Activated B cell treated with CpG ODN at 0.5 μM for 24 hours (primary cell): ENCODE data around the gene NOL4. TPM values are rescaled to one million over a fixed set of nuclear protein-coding genes. Genes with fewer than 3 reads are reported as not detected.
"Not testable (repeated sequence)": the region's sequence is repeated elsewhere in the genome, so short reads cannot be mapped to it uniquely, and the experiment has no call there.

Experiments used
- ATAC-seq: fragments of 200-7000 bp; cut with Tn5 transposase; one replicate; pipeline ENCODE4 v1.10.0; 2021; ENCODE audit warnings: low read depth, mild to moderate bottlenecking, moderate library complexity
- CTCF ChIA-PET: fragments of 350-600 bp; sonication (Branson Sonifier 250); formaldehyde crosslinking; loops from one replicate; lab custom pipeline; 2021; ENCODE audit warnings: antibody characterized with exemption; lab: Charles Lee
- POLR2A ChIA-PET: fragments of 350-600 bp; sonication (Branson Sonifier 250); formaldehyde crosslinking; loops from one replicate; lab custom pipeline; 2021; ENCODE audit warnings: antibody characterized with exemption; lab: Charles Lee
- DNase-seq: peaks from one replicate; pipeline ENCODE4 v3.0.0; 2022
- H3K27ac Mint-ChIP-seq: one replicate; pipeline ENCODE4 v1.8.0; 2020; ENCODE audit warnings: mixed read lengths
- H3K27me3 Mint-ChIP-seq: one replicate; pipeline ENCODE4 v1.8.0; 2021; ENCODE audit warnings: mixed read lengths
- H3K36me3 Mint-ChIP-seq: one replicate; pipeline ENCODE4 v1.8.0; 2021; ENCODE audit warnings: low read depth, mixed read lengths
- H3K4me1 Mint-ChIP-seq: one replicate; pipeline ENCODE4 v1.8.0; 2021; ENCODE audit warnings: mixed read lengths
- H3K4me3 Mint-ChIP-seq: one replicate; pipeline ENCODE4 v1.8.0; 2020; ENCODE audit warnings: mild to moderate bottlenecking, mixed read lengths
- H3K9me3 Mint-ChIP-seq: one replicate; pipeline ENCODE4 v1.8.0; 2020; ENCODE audit warnings: mixed read lengths
- intact Hi-C: fragments of 100-400 bp; cut with micrococcal nuclease; formaldehyde crosslinking; loops from one replicate; pipeline ENCODE4 v1.15.1; 2024
- total RNA-seq: library from RNA; stranded (reverse); gene quantifications from 2 replicates; pipeline ENCODE4 v1.2.3, GENCODE V29; 2022
- TF ChIP-seq, protein P1 (sequence below): fragments of 200-600 bp; IDR thresholded peaks from one replicate; pipeline ENCODE4 v1.8.0; 2022; ENCODE audit warnings: antibody characterized with exemption, mild to moderate bottlenecking

Gene NOL4
- total RNA-seq, result not detected in 2 replicates

GRCh38 chr18:34224423-34225217 lies at the start of gene NOL4:
Gene NOL4, minus strand, starts transcription at chr18:34224913. Its CDS starts 1,660 bp downstream, at chr18:34223253.
- H3K27ac Mint-ChIP-seq, result no peak within 1 kb of the TSS
- H3K4me1 Mint-ChIP-seq, result peaks cover 7% of the 10 kb centered on the region
- H3K27me3 Mint-ChIP-seq, result peaks cover 44% of the 10 kb centered on the region
- CTCF ChIA-PET, result no interaction called here
- TF ChIP-seq, protein P1, sequence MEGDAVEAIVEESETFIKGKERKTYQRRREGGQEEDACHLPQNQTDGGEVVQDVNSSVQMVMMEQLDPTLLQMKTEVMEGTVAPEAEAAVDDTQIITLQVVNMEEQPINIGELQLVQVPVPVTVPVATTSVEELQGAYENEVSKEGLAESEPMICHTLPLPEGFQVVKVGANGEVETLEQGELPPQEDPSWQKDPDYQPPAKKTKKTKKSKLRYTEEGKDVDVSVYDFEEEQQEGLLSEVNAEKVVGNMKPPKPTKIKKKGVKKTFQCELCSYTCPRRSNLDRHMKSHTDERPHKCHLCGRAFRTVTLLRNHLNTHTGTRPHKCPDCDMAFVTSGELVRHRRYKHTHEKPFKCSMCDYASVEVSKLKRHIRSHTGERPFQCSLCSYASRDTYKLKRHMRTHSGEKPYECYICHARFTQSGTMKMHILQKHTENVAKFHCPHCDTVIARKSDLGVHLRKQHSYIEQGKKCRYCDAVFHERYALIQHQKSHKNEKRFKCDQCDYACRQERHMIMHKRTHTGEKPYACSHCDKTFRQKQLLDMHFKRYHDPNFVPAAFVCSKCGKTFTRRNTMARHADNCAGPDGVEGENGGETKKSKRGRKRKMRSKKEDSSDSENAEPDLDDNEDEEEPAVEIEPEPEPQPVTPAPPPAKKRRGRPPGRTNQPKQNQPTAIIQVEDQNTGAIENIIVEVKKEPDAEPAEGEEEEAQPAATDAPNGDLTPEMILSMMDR, result no peak
- no peak within 1 kb of the TSS for H3K4me3 Mint-ChIP-seq
- intact Hi-C loops, result no loop called here
- DNase-seq (no peak), ATAC-seq (no peak)
- POLR2A ChIA-PET, result no interaction called here
- H3K9me3 Mint-ChIP-seq, result no peaks in the 10 kb centered on the region
- H3K36me3 Mint-ChIP-seq, result no peaks in the 10 kb centered on the region

GRCh38 chr18:34266029-34266428 lies 41.3 kb upstream of the NOL4 start:
- H3K27me3 Mint-ChIP-seq, H3K36me3 Mint-ChIP-seq, CTCF ChIA-PET, intact Hi-C loops, DNase-seq, H3K9me3 Mint-ChIP-seq, H3K4me1 Mint-ChIP-seq, H3K27ac Mint-ChIP-seq, POLR2A ChIA-PET, H3K4me3 Mint-ChIP-seq, ATAC-seq: not testable (repeated sequence)

GRCh38 chr18:34261865-34262780 lies 37.4 kb upstream of the NOL4 start:
- POLR2A ChIA-PET, result no interaction called here
- ATAC-seq (no peak), DNase-seq (no peak)
- Mint-ChIP-seq H3K36me3 (no peaks in the 10 kb centered on the region), H3K27ac (no peak overlapping the region), H3K9me3 (peaks cover 12% of the 10 kb centered on the region), H3K4me1 (no peaks in the 10 kb centered on the region), H3K27me3 (no peaks in the 10 kb centered on the region), H3K4me3 (no peak overlapping the region)
- intact Hi-C loops, result no loop called here
- CTCF ChIA-PET, result no interaction called here
- TF ChIP-seq, protein P1, result no peak

- TF ChIP-seq, protein P1, result no peak
- intact Hi-C loops, result no loop called here
- no peaks in the 10 kb centered on the region for H3K27me3 Mint-ChIP-seq
- no peak for DNase-seq
- ChIA-PET POLR2A (no interaction called here), CTCF (no interaction called here)
- H3K4me3 Mint-ChIP-seq, result no peak overlapping the region
- H3K4me1 Mint-ChIP-seq, result no peaks in the 10 kb centered on the region
- no peak overlapping the region for H3K27ac Mint-ChIP-seq
- H3K36me3 Mint-ChIP-seq, result no peaks in the 10 kb centered on the region
- H3K9me3 Mint-ChIP-seq, result peaks cover 7% of the 10 kb centered on the region
- no peak for ATAC-seq
These were observed 33.5 kb upstream of the NOL4 start for GRCh38 chr18:34258176-34258575.

DNA sequence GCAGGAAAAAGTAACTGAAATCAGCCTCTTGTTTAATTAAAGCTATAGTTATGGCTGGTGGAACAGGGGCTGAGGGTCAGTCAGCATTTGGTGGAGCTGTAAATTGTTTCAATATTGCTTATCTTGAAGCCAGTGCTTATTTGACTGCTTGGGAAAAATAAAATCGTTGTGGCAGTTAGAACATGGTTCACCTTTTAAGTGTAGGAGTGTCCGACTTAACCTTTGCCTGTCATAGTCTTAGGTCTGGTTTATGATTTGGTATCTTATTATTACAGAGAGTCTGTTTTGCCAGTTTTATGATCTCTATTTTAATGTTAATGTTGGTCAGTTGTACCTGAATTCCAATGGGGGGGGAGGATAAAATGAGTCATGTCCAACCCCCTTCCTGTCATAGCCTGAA lies 27.2 kb upstream of the NOL4 start:
- ChIA-PET CTCF (no interaction called here), POLR2A (no interaction called here)
- DNase-seq, result no peak
- intact Hi-C loops, result no loop called here
- TF ChIP-seq, protein P1, result no peak
- no peak for ATAC-seq
- no peak overlapping the region for H3K4me3 Mint-ChIP-seq
- H3K27me3 Mint-ChIP-seq, result no peaks in the 10 kb centered on the region
- no peaks in the 10 kb centered on the region for H3K36me3 Mint-ChIP-seq
- no peaks in the 10 kb centered on the region for H3K4me1 Mint-ChIP-seq
- H3K27ac Mint-ChIP-seq, result no peak overlapping the region
- H3K9me3 Mint-ChIP-seq, result peaks cover 9% of the 10 kb centered on the region
